Stimulated activated naive CD4-positive, alpha-beta T cell treated with Interleukin-2 at 50 U/mL for 16 hours (primary cell): ENCODE measurements around the gene HDAC3.
"Not testable (repeated sequence)": the region's sequence is repeated elsewhere in the genome, so short reads cannot be mapped to it uniquely, and the experiment has no call there.

Source experiments
- DNase-seq: peaks from one replicate; lab custom pipeline; 2025; lab: John Stamatoyannopoulos, UW

HDAC3 gene

DNA sequence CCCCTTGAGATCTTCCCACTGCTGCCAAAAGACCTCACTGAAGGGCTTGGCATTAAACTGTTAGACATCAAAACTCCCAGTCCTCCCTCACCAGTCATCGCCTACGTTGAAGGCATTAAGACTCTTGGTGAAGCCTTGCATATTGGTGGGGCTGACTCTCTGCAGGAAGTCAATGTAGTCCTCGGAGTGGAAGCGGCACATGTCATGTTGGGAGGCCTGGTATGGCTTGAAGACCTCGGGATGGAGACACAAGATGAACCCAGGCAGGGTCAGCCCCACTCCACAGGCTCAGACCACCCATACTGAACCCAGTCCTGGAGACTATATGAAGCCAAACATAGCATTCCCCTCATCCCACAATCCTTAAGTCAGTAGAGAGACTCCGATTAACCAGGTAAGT lies 1.9 kb downstream of the HDAC3 start:
- DNase-seq, result no peak

DNA sequence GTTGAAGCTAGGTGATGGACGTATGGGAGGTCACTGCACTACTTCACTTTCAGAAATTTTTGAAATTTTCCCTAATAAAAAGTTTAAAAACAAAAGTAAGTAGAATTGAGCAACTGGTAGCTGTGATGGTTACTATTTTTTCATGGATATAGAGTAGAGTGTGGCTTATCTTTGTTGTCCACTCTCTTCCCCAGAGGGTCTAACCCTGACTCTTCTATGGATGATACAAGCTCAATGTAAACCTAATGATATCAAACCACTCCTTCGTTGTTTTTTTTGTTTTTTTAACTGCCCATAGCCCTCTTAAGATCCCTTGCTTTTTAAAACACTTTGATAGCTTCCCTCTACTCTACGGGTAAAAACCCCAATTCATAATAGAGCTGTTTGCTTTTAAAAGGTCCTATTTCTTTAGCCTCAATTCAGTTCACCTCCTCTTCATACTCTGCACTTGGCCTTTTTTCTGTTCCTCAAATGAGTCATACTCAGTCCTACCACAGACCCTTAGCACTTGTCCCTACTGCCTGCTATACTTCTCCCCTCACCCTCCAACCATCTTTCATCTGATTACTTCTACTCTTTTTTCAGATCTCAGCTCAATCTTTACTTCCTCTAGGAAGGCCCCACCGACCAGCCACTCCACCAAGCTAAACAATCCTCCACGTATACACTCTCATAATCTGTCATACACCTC lies 2.6 kb downstream of the HDAC3 start:
- DNase-seq, result no peak

DNA sequence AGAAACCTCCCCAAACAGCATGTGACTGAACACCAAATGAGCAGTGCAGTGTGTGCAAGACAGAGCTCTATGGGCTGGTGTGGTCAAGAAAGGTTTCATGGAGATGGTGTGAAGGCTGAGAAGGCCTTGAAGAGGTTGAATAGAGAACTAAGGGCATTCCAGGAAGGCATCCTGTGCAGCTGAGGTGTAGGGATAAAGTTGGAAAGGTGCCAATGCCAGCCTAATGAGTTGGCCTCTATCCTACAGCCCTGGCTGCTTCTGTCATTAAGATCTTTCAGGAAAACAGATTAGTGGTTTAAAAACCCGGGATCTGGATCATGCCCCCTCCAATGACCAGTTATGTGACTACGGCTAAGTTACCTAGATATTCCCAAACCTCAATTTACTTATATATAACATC lies 4.0 kb downstream of the HDAC3 start:
- no peak for DNase-seq

DNA sequence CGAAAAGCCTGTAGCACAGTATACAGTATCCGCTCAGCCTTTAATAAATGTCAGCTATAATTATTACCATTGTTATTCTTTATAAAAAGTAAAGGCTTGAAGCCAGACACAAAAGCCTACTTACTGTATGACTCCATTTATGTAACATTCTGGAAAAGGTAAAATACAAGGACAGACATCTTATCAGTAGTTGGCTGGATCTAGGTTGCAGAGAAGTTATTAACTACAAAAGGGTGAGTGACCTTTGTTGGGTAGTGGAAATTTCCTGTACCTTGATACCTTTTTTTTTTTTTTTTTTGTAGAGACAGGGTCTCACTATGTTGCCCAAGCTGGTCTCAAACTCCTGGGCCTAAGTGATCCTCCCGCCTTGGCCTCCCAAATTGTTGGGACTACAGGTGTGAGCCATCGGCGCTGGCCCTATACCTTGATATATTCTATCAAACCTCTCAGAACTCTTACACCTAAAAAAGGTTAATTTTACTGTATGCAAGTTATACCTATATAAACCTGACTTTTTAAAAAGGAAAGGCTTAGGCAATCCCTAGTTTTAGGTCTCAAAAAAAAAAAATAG lies 6.0 kb downstream of the HDAC3 start:
- DNase-seq, result no peak

DNA sequence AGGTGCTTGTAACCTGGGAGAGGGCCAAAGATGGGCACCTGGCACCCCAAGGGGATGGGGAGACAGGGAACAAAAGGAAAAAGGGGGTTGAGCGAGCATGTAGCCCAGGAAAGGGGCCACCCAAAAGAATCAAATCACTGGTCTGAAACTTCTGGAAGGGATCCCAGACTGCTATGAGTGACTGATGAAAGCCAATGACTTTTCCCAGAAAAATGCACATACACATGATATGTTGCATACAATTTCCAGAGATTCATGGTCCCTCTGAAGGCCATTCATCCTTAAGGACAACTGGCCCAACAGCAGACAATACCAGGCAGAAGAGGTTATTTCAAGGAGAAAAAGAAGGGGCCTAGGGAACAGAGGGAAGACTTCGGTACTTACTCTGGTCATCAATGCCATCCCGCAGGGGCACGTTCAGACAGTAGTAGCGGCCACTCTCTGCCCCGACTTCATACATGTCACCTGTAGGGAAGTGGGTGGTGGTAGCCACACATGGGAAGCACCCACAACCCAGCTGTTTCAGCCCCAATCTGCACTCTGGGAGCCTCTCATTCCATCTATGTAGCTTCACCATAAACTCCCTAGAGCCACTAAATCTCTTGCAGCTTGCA lies 8.4 kb downstream of the HDAC3 start:
- DNase-seq, result no peak

DNA sequence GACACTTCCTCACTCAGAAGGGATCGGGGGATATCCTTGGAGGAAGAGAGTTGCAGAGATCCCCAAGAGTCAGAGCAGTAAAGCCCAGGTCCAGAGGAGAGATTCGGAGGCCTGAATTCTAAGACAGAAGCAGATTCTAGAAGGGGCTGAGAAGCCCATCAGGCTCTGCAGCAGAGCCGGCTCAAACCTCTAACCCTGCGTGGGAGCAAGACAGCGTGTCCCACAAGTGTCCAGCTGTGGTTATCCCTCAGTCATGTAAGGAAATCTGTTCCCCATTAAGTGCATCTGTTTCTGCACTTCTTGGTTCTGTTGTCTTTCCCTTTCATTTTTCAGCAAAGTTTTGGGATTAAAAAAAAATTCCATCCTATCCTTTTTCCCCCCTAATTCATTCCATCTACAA lies 13.0 kb downstream of the HDAC3 start:
- no peak for DNase-seq

DNA sequence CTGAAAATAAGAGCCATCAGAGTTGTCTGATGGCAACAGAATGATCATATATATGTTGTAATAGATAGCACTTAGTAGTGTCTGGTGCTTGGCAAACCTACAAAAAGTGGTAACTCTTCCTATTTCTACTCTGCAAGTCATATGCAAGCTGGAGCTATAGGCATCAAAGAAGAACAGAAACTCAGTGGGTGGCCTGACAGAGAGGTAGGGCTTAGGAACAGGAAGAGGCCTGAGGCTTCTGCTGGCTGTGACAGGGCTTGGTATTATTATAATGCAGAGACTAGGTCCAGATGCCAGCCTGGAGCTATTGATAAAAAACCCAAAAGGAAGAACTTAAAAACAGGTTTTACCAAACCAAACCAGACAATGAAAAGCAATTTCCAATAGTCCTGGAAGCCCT lies 13.5 kb downstream of the HDAC3 start:
- no peak for DNase-seq

DNA sequence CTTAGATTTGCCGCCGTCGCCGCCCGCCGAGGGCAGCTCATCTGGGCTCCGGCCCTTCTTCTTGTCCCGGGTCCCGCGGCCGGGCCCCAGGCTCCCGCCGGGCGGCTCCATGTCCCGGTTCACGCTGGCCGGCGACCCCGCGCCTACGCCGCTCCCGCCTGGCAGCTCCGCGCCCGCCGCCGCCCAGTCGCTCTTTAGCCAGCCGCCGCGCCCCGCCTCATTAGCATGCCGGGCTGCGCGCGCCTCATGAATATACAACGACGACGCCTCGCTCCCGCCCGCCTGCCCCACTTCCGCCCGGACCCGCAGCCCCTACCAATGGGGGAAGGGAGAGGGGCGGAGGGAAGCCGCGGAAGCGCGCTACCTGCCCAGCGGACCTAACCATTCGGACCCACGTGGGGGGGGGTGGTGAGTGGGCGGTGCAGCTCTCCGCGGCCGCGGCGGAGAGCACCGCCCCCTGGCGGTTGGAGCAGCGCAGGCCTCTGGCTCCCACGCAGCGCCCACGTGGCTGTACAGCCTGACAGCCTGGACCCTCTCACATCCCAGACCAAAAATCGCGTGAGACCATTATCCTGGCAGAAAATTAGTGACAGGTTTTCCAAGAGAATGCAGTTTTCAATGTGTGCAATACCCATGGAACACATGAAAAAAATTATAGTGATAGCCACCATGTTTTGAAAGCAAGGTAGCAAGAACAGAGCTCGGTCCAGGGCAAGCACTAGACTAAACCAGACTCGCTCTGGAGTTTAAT lies 17.7 kb downstream of the HDAC3 start, which contains the start of gene DIAPH1:
Gene DIAPH1 (minus strand): TSS at position 197 of the 751 bp plus-strand sequence. CDS start 86 bp downstream, at position 111.
- DNase-seq, result peak; percentile 99

DNA sequence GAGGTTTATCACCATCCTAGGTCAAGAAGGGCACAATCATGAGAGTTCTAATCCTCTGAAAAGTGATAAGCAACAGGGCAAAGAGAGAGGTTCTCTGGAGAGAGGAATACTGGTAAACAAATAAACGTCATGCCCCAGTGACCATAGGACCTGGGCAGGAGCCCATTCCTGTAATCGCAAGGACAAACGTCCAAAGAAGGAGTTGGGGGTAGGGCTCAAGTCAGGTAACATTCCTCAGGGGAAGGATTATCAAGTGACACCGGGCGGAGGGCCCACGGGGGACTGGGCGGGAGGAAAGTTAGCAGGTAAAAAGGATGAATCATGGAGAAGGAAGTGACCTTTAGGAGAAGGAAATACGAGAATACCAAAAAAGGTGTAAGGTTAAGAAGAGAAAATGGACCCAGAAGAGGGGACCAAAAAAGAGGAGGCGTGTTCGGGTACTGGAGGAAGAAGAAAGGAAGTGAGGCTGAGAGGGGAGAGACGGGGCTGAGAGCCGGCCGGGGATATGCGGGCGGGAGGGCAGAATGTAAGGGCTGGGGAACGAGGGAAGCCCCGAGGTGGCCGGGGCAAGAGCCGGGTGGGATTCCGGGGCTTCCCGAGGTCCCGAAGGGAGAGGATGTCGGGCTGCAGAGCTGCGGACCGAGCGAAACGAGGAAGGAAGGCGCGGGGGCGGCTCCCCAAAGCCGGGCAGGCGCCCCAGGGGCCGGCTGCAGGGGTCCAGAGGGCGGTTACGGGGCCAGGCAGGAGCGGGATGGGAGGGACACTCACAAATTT lies 18.4 kb downstream of the HDAC3 start:
- DNase-seq, result peak; percentile 52

DNA sequence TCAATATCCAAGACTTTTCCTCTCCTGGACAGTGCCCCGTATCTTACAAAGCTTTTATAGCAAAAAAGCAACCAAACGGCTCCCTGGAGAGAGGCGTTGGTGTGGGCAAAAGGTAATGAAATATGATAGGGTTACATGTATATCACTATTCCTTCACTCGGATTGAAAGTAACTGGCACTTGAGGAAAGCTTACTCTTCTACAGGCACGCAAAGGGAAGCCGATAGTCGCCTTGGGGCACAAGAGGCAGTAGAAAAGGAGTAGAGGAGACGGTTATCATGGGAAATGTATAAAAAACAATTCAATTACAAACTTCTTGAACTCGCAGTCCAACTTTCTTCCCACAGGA lies 19.0 kb downstream of the HDAC3 start:
- no peak for DNase-seq

DNA sequence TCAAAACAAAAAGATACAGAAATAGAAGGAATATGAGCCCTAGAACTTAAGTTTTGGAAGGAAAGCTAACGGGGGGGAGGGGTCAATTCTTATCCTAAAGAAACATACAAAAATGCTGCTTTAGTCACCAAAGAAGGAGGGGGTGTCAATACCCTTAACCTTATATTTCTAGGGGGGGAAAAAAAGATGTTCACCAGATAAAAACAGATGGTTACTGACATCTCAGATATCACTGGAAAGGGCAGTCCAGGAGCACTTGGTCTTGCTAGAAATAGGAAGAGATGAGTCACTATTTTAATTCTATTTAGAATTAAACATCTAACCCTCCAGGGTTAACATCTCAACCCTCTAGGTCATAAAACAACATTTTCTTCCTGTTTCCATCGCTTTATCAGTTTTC lies 19.5 kb downstream of the HDAC3 start:
- no peak for DNase-seq

DNA sequence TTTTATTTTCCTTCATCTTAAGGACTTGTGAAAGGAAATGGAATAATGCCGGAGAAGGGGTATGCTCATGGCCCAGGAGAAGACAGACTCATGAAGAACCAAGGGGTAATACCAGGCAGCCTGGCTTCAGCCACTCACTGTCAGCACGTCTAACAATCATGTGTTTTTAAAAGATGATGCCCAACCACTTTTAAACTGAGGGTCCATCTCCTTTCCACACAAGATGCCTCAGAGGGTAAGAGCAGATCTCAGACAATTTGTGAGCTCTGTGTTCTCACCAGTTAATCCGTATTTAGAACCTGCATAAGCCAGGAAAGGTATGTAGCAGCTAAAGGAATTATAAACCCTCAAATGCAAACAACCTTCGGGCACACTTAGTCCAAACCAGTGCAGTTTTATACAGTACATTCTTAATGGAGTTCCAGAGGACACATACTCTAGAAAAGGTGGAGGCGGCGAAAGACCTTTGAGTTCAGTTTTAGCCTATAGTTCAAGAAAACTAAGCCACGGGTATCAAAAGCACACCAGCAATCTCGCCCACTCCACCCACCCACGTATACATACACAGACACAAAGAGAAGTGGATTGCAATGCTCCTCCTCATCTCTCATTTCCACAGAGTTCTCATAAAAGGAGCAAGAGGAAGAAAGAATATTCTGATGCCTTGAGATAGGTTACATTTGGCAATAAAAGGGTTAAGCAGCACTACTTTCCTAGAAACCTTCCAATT lies 20.5 kb downstream of the HDAC3 start:
- DNase-seq, result no peak

DNA sequence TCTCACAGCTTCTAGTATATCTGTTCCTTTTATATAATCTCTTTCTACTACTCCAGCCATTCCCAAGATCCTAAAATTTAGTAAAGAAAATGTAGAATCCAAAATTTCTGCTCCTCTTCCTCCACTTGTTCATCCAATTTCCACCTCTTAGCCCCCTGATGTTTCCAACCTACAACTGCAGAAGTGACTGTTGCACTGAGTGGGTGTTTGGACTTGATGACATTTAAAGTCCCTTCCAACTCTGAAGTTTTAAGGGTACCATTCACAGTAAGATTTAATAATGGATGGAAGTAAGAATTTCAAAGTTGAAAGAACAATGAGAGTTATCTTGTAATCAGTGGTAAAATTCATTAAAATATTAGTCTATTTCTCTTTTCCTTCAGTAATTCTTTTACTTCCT lies 23.3 kb downstream of the HDAC3 start:
- no peak for DNase-seq

DNA sequence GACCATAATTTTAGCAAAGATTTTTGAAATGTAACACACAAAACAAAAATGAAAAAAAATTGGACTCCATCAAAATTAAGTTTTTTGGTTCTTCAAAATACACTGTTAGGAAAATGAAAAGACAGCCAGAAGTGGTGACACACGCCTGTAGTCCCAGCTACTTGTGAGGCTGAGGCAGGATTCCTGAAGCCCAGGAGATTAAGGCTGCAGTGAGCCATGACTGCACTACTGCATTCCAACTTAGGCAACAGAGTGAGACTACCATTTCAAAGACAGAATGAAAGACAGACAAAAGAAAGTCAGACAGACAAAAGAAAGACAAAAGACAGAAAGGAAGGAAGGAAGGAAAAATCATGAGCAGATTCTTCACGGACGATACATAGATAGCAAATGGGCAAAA lies 25.4 kb downstream of the HDAC3 start:
- DNase-seq, result no peak

DNA sequence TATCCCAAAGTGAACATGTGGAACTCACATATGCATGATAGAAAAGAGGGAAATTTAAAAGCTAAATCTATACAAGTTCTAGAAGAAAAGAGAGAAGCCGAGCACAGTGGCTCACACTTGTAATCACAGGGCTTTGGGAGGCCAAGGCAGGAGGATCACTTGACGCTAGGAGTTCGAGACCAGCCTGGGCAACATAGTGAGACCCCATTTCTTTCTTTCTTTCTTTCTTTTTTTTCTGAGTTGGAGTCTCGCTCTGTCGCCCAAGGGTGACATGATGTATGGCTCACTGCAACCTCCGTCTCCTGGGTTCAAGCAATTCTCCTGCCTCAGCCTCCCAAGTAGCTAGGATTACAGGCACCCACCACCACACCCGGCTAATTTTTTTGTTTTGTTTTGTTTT lies 26.7 kb downstream of the HDAC3 start:
- DNase-seq, result not testable (repeated sequence)

DNA sequence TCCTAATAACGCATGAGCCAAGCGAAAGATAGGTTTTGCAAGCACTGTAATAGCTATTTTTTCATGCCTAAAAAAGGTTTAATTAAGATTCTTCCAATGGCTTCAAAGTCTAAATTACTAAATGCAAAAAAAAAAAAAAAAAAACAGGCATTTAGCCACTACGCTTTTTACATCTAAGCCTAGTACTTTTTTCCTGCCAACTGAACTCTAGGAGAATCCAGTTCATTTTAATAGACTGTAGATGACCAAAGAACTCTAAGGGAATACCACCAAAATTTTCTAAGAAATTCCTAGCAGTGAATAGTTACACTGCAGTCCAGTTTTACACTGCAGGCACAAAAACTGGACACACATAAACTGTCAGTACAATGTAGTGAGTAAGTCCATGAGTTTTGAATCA lies 27.6 kb downstream of the HDAC3 start:
- DNase-seq, result no peak

DNA sequence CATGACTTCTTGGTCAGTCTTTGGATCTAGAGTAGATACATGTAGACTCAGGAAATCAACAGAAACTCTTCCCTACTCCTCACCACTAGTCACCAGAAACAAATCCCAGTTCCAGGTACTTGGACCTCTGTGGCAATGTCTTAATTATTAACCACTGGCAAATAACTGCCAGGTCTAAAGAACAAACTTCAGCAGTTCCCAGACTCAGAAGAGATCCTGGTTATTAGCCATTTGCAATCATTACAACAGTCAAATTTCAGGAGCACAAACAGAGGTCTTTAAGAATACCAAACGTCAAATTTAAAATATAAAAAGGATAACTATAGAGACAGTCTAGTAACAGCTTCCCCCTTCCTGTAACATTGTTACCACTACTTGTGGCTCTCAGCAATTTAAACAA lies 28.1 kb downstream of the HDAC3 start:
- no peak for DNase-seq

DNA sequence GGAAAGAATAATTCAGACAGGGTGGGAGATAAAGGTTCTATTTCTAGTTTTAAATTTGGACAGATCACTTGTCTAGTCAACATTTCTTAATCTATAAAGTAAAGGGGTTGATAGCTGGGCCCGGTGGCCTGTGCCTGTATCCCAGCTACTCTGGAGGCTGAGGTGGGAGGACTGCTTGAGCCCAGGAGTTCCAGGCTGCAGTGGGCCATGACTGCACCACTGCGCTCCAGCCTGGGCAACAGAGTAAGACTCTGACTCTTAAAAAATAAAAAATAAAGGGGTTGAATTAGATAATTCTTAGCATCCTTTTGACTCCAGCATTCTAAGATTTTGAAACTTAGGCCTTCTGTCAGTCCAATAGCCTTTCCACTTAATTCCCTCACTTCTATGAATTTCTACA lies 28.6 kb downstream of the HDAC3 start:
- no peak for DNase-seq

DNA sequence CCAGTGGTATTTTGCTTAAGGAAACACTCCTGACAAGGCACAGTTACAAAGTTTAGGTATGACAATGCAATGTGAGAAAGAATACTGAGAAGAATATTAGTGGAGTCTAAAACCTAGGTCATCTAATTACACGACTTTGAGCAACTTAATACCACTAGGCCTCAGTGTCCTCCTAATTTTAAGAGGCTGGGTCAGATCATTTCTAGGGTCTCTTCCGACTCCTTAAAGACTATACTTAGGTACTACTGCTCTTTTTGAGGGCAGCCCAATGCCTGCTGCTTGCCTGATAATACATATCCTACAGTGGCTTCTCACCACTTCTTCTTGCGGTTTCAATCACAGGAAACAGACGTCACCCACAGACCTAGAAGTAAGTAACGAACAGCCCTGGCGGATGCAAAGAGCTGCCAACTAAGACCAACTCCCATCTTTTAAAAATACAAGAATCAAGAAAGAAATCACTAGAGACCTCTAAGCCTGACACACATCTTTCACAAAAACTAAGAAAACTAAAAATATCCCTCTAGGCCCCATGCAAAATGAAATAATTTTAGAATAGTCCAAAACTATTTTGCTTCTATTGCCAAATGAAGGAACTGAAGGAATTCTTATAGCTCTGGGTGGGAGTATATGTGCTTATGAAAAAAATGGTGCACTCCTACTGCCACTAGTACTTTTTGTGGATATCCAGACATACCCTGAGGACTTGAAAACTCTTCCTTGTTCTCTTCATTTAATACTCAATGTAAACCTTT lies 30.9 kb downstream of the HDAC3 start:
- peak; percentile 50 for DNase-seq

DNA sequence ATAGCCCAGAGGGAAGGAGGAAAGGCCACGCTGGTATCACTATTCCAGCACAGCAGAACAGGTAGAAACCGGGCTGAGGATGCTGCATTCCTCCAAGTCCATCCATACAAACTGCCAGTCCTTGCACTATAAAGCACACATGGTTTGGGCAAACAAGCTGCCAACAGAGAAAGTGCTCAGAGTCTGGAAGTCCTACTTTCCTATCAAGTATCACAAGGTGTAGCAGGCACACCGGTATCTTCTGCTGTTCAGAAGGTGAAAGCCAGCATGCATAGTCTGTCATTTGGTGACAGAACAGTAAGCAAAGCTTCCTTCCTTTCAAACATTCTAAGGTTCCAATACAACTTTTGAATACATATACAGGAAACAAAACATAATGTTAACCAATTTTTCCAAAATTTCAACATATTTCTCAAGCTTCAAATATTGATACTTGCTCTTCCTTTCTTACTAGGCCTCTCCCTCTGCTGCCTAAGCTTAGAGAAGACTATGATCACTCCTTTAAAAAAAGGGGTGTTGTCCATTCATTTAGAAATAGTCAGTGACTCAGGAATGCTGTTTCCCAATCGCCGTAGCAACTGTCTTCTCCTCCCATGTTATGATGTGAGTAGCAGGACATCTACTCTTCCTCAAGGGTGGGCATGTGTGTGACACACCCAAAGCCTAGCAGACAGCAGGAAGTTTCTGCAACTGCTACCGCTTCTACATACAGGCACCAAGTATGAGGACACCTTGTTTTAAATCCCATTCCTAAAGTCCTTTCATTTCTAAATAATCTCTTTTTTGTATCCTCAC lies 32.5 kb downstream of the HDAC3 start:
- DNase-seq, result no peak
